ENCODE data around the gene KRTAP10-7.
"Not testable (repeated sequence)": the region's sequence is repeated elsewhere in the genome, so short reads cannot be mapped to it uniquely, and the experiment has no call there.

DNA sequence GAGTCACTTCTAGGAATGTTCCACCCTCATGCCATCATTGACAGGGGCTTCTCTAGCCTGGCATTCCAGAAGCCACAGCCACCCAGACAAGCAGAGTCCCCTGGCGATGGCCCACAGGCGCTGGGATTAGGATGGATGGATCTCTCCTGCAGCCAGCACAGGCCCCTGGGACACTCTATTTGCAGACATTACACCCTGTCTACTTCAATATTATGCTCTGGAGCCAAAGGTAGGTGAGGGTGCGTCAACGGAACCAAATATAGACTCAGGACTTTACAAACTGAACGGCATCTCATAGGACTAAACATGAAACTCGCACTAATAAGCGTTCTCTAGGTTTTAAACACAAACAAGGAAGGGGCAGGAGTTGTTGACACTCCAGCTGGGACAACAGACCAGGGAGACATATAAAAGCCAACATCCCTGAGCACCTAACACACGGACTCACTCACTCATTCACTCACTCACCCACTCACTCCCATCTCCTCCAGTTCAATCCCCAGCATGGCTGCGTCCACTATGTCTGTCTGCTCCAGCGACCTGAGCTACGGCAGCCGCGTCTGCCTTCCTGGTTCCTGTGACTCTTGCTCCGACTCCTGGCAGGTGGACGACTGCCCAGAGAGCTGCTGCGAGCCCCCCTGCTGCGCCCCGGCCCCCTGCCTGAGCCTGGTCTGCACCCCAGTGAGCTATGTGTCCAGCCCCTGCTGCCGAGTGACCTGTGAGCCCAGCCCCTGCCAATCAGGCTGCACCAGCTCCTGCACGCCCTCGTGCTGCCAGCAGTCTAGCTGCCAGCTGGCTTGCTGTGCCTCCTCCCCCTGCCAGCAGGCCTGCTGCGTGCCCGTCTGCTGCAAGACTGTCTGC lies at the start of gene KRTAP10-7:
- TF ChIP-seq, protein P1, sequence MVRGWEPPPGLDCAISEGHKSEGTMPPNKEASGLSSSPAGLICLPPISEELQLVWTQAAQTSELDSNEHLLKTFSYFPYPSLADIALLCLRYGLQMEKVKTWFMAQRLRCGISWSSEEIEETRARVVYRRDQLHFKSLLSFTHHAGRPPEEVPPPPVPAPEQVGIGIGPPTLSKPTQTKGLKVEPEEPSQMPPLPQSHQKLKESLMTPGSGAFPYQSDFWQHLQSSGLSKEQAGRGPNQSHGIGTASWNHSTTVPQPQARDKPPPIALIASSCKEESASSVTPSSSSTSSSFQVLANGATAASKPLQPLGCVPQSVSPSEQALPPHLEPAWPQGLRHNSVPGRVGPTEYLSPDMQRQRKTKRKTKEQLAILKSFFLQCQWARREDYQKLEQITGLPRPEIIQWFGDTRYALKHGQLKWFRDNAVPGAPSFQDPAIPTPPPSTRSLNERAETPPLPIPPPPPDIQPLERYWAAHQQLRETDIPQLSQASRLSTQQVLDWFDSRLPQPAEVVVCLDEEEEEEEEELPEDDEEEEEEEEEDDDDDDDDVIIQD (CRISPR knock-in tag; IDR thresholded peaks at IDR 0.05; ENCODE audit: low read depth), result not testable (repeated sequence)
- TF ChIP-seq PCBP2 (optimal IDR thresholded peaks at IDR 0.05; ENCODE audit: low read depth, low read length, poor library complexity, severe bottlenecking); ZNF317 (CRISPR knock-in tag; IDR thresholded peaks at IDR 0.05); RAD21 (CRISPR knock-in tag; IDR thresholded peaks at IDR 0.05); CTCF (CRISPR knock-in tag; IDR thresholded peaks at IDR 0.05); POLR2A (IDR thresholded peaks at IDR 0.05; ENCODE audit: insufficient read depth in 1 of 2, low read depth in 2 of 2, low read length in 2 of 2); SRSF1 (optimal IDR thresholded peaks at IDR 0.05; ENCODE audit: low read depth, low read length); ZNF580 (CRISPR knock-in tag; IDR thresholded peaks at IDR 0.05; ENCODE audit: borderline replicate concordance, low read depth); BRCA1 (CRISPR knock-in tag; IDR thresholded peaks at IDR 0.05); POLR2AphosphoS5 (IDR thresholded peaks at IDR 0.05; ENCODE audit: low read depth, low read length): not testable (repeated sequence)

All from HepG2 (cell line).